K562 (cell line): ENCODE data around the gene RUVBL1. TPM values are rescaled to one million over a fixed set of nuclear protein-coding genes. Genes with fewer than 3 reads are reported as not detected.

ENCODE experiments used
- ADNP ChIP-seq: fragments of 200-800 bp; sonication (Bioruptor generic); IDR thresholded peaks from 2 replicates; pipeline ENCODE4 v1.6.1; 2016; ENCODE audit warnings: missing genetic modification characterization, missing compliant biosample characterization
- ASH1L ChIP-seq: fragments of 450-650 bp; IDR thresholded peaks from 2 replicates; pipeline ENCODE4 v1.6.1; 2018; ENCODE audit warnings: borderline replicate concordance, mild to moderate bottlenecking, low read depth; ENCODE audit not compliant: partially characterized antibody
- CTBP1 ChIP-seq: fragments of 450-650 bp; IDR thresholded peaks from 2 replicates; pipeline ENCODE4 v1.6.1; 2016; ENCODE audit warnings: borderline replicate concordance
- HMGXB4 ChIP-seq: sonication (generic); formaldehyde crosslinking; IDR thresholded peaks from 2 replicates; pipeline ENCODE4 v1.8.1; 2023; ENCODE audit warnings: mild to moderate bottlenecking, missing genetic modification reagents
- KLF13 ChIP-seq: fragments of 450-650 bp; IDR thresholded peaks from 2 replicates; pipeline ENCODE4 v1.6.1; 2016; ENCODE audit warnings: missing genetic modification characterization, low read depth, mild to moderate bottlenecking, missing compliant biosample characterization, moderate library complexity, borderline replicate concordance
- MGA ChIP-seq: fragments of 450-650 bp; IDR thresholded peaks from 2 replicates; pipeline ENCODE4 v1.6.1; 2016; ENCODE audit warnings: mild to moderate bottlenecking, moderate library complexity
- NR2C2 ChIP-seq, 2 experiments: fragments of 200-800 bp in 1 of 2; sonication (Bioruptor generic) in 1 of 2; sonication (generic) in 1 of 2; formaldehyde crosslinking in 1 of 2; IDR thresholded peaks; 2 replicates each; pipeline versions ENCODE4 v1.6.1 to v1.8.0; 2016 to 2022; ENCODE audit warnings: mild to moderate bottlenecking in 1 of 2, missing compliant biosample characterization in 1 of 2, missing genetic modification characterization in 1 of 2, missing genetic modification reagents in 1 of 2
- PYGO2 ChIP-seq: fragments of 450-650 bp; IDR thresholded peaks from 2 replicates; pipeline ENCODE4 v1.6.1; 2016; ENCODE audit warnings: mild to moderate bottlenecking, missing genetic modification characterization, moderate library complexity, missing compliant biosample characterization
- SREBF2 ChIP-seq: sonication (generic); formaldehyde crosslinking; IDR thresholded peaks from 2 replicates; pipeline ENCODE4 v1.4.0; 2020; ENCODE audit warnings: mild to moderate bottlenecking, missing genetic modification reagents
- TAL1 ChIP-seq: fragments of 450-650 bp; IDR thresholded peaks from 2 replicates; pipeline ENCODE4 v1.6.1; 2016; ENCODE audit warnings: mild to moderate bottlenecking
- TCF3 ChIP-seq: sonication (generic); formaldehyde crosslinking; IDR thresholded peaks from 2 replicates; pipeline ENCODE4 v1.4.0; 2020; ENCODE audit warnings: mild to moderate bottlenecking, missing genetic modification reagents
- XRCC5 ChIP-seq: fragments of 200-400 bp; formaldehyde crosslinking; IDR thresholded peaks from 2 replicates; pipeline ENCODE4 v1.6.1; 2017; ENCODE audit warnings: low read depth, mild to moderate bottlenecking, low read length
- polyA plus RNA-seq, 8 experiments: library from polyadenylated mRNA; depleted of rRNA in 4 of 8; stranded (reverse) in 5 of 8; unstranded in 3 of 8; fragments of >200 nt; fragmentation: Nextera tagmentation in 2 of 8; fragmentation: Illumina TruSeq in 1 of 8; extraction: Ambion mirVana in 2 of 8; extraction: Trizol in 1 of 8; gene quantifications; 2 replicates each; pipeline versions ENCODE4 v1.2.1 to v1.2.3, GENCODE V29; 2011 to 2014; ENCODE audit warnings: inconsistent platforms in 1 of 8, missing spikeins in 1 of 8
- total RNA-seq, 7 experiments: library from RNA; depleted of rRNA in 6 of 7; stranded (reverse); fragments of >200 nt in 6 of 7; fragmentation: Illumina TruSeq in 2 of 7; extraction: Trizol in 2 of 7; gene quantifications; 2 replicates each; pipeline versions ENCODE4 v1.2.1 to v1.2.3, GENCODE V29; 2011 to 2021; ENCODE audit warnings: low replicate concordance in 1 of 7

RUVBL1 gene
- total and polyA plus RNA-seq, 9 of the 15 experiments (the other 6 are each of a cell fraction or from before 2014, with no cell fraction given), result 20.7 to 147 (median 113) TPM

- TF ChIP-seq MGA (peak; percentile 81), ADNP (tag) (no peak), KLF13 (tag) (no peak), NR2C2 (CRISPR knock-in tag; IDR thresholded peaks at IDR 0.05) (no peak), NR2C2 (tag; IDR thresholded peaks at IDR 0.05) (peak; percentile 69), TAL1 (no peak), SREBF2 (CRISPR knock-in tag) (no peak), XRCC5 (no peak), HMGXB4 (no peak), ASH1L (no peak), TCF3 (CRISPR knock-in tag) (no peak), PYGO2 (tag) (no peak), CTBP1 (0 out of 2 replicates have a peak, but pooled peaks have one; percentile 7)
Observed at GRCh38 chr3:128051837-128052594, 71.6 kb downstream of the RUVBL1 start, which contains the start of gene SEC61A1 (continued).
